HL-60 (cell line): ENCODE data around the gene TNIK.

Experiments used
- DNase-seq, 2 experiments: peaks; one replicate each; pipeline ENCODE4 v3.0.0-alpha.2; 2010 to 2020; ENCODE audit warnings: low read depth in 1 of 2, low spot score in 1 of 2
- H3K27ac ChIP-seq: fragments of 250-450 bp; sonication (Bioruptor Pico); replicated peaks from 2 replicates; pipeline ENCODE4 v1.5.1; 2020; ENCODE audit warnings: mild to moderate bottlenecking, moderate library complexity
- H3K27me3 ChIP-seq: fragments of 250-450 bp; sonication (Bioruptor Pico); 2 replicates; pipeline ENCODE4 v1.5.1; 2021; ENCODE audit warnings: mild to moderate bottlenecking, moderate library complexity; ENCODE audit not compliant: insufficient read depth, poor library complexity, severe bottlenecking
- H3K4me3 ChIP-seq: replicated peaks from 2 replicates; pipeline ENCODE4 v1.5.1; 2011; ENCODE audit warnings: mild to moderate bottlenecking, control low read depth, low read length; ENCODE audit not compliant: insufficient read depth
- CTCF ChIP-seq: IDR thresholded peaks from one replicate; pipeline ENCODE4 v1.5.1; 2011; ENCODE audit warnings: low read length, control low read depth, inconsistent platforms; ENCODE audit not compliant: insufficient read depth
- GABPA ChIP-seq: IDR thresholded peaks from 2 replicates; pipeline ENCODE4 v1.6.1; 2012; ENCODE audit warnings: low read depth
- POLR2AphosphoS5 ChIP-seq: IDR thresholded peaks from 2 replicates; pipeline ENCODE4 v1.6.1; 2012; ENCODE audit warnings: low read depth
- REST ChIP-seq: IDR thresholded peaks from 2 replicates; pipeline ENCODE4 v1.6.1; 2012; ENCODE audit warnings: low read depth; ENCODE audit not compliant: insufficient replicate concordance
- SPI1 ChIP-seq: IDR thresholded peaks from 2 replicates; pipeline ENCODE4 v1.6.1; 2012; ENCODE audit warnings: low read depth, mild to moderate bottlenecking, borderline replicate concordance

Gene TNIK

GRCh38 chr3:171218069-171218468 is 242.1 kb downstream of the TNIK start:
- no peak for DNase-seq
- H3K27ac ChIP-seq = no peak overlapping the region
- no peaks in the 10 kb centered on the region for H3K27me3 ChIP-seq
- H3K4me3 ChIP-seq = no peak overlapping the region
- no peak for TF ChIP-seq GABPA
- no peak for TF ChIP-seq REST

GRCh38 chr3:171213907-171214306 is 246.3 kb downstream of the TNIK start:
- H3K4me3 ChIP-seq = no peak overlapping the region
- no peaks in the 10 kb centered on the region for H3K27me3 ChIP-seq
- DNase-seq = no peak
- no peak overlapping the region for H3K27ac ChIP-seq
- TF ChIP-seq REST = no peak
- TF ChIP-seq GABPA = no peak
- no peak for TF ChIP-seq POLR2AphosphoS5
- TF ChIP-seq CTCF = no peak
- TF ChIP-seq SPI1 = no peak

GRCh38 chr3:171213178-171213577 is 247.0 kb downstream of the TNIK start:
- no peaks in the 10 kb centered on the region for H3K27me3 ChIP-seq
- no peak overlapping the region for H3K4me3 ChIP-seq
- H3K27ac ChIP-seq = no peak overlapping the region
- DNase-seq = no peak
- no peak for TF ChIP-seq REST
- no peak for TF ChIP-seq POLR2AphosphoS5
- TF ChIP-seq GABPA = no peak
- TF ChIP-seq CTCF = no peak

- no peak for DNase-seq
- Histone ChIP-seq H3K27ac (no peak overlapping the region), H3K27me3 (no peaks in the 10 kb centered on the region), H3K4me3 (no peak overlapping the region)
- TF ChIP-seq CTCF (no peak), SPI1 (no peak), POLR2AphosphoS5 (no peak), REST (no peak), GABPA (no peak)
Observed at GRCh38 chr3:171212648-171213047, 247.6 kb downstream of the TNIK start.
